Stimulated activated naive B cell treated with anti-CD40 and anti-IgM and Interleukin-4, amounts not matched to agents 10 μg/mL and 1 μg/mL and 100 μg/mL, for 72 hours (primary cell): ENCODE results near the gene FAM180B.
"Not testable (repeated sequence)": the region's sequence is repeated elsewhere in the genome, so short reads cannot be mapped to it uniquely, and the experiment has no call there.

Experiments
- ATAC-seq, 2 donors: fragments of 150-1000 bp; cut with Tn5 transposase; replicated peaks; 2 replicates each; pipeline ENCODE4 v1.10.0; 2021; ENCODE audit warnings: moderate library complexity in 1 of 2
- DNase-seq: peaks from one replicate; pipeline ENCODE4 v3.0.0; 2021
- H3K27ac Mint-ChIP-seq: one replicate; pipeline ENCODE4 v1.8.0; 2022; ENCODE audit warnings: mild to moderate bottlenecking, mixed read lengths
- H3K27me3 Mint-ChIP-seq, 2 donors: one replicate each; pipeline ENCODE4 v1.8.0; 2022; ENCODE audit warnings: mixed read lengths in 2 of 2
- H3K36me3 Mint-ChIP-seq, 2 donors: one replicate each; pipeline ENCODE4 v1.8.0; 2022; ENCODE audit warnings: mixed read lengths in 2 of 2, mild to moderate bottlenecking in 1 of 2
- H3K4me1 Mint-ChIP-seq, 2 donors: one replicate each; pipeline ENCODE4 v1.8.0; 2022; ENCODE audit warnings: mixed read lengths in 2 of 2, mild to moderate bottlenecking in 1 of 2
- H3K4me3 Mint-ChIP-seq, 2 donors: one replicate each; pipeline ENCODE4 v1.8.0; 2022; ENCODE audit warnings: mild to moderate bottlenecking in 2 of 2, mixed read lengths in 2 of 2, moderate library complexity in 1 of 2
- H3K9me3 Mint-ChIP-seq, 2 donors: one replicate each; pipeline ENCODE4 v1.8.0; 2022; ENCODE audit warnings: mixed read lengths in 2 of 2, mild to moderate bottlenecking in 1 of 2

Gene FAM180B

GRCh38 chr11:47631473-47631872 lies 45.0 kb downstream of the FAM180B start:
- no peaks in the 10 kb centered on the region for H3K9me3 Mint-ChIP-seq
- no peak overlapping the region for H3K4me3 Mint-ChIP-seq
- DNase-seq (no peak), ATAC-seq (no peak)
- no peaks in the 10 kb centered on the region for H3K4me1 Mint-ChIP-seq
- H3K27me3 Mint-ChIP-seq: no peaks in the 10 kb centered on the region
- no peak overlapping the region for H3K27ac Mint-ChIP-seq
- peaks cover 40 to 48% of the 10 kb centered on the region in 2 donors for H3K36me3 Mint-ChIP-seq

DNA sequence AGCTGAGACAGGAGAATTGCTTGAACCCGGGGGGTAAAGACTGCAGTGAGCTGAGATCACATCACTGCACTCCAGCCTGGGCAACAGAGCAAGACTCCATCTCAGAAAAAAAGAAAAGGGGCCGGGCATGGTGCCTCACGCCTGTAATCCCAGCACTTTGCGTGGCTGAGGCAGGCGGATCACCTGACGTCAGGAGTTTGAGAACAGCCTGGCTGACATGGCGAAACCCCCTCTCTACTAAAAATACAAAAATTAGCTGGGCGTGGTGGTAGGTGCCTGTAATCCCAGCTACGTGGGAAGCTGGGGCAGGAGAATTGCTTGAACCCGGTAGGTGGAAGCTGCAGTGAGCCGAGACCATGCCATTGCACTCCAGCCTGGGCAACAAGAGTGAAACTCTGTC lies 49.9 kb downstream of the FAM180B start:
- not testable (repeated sequence) for H3K9me3 Mint-ChIP-seq, H3K27ac Mint-ChIP-seq
- peaks cover 29 to 32% of the 10 kb centered on the region in 2 donors for H3K36me3 Mint-ChIP-seq

More for the DNA sequence above, 49.9 kb downstream of the FAM180B start:
- ATAC-seq, H3K4me1 Mint-ChIP-seq, H3K27me3 Mint-ChIP-seq, H3K4me3 Mint-ChIP-seq, DNase-seq: not testable (repeated sequence)
